Thoracic aorta (tissue), 2 donors: ENCODE measurements around the gene PDZRN3. TPM values are rescaled to one million over a fixed set of nuclear protein-coding genes. Genes with fewer than 3 reads are reported as not detected.

Experiments
- ATAC-seq: fragments of 150-250 bp; one replicate; pipeline ENCODE4 v1.8.0; 2017; ENCODE audit warnings: low read depth; ENCODE audit not compliant: insufficient number of reproducible peaks, low FRiP score
- DNase-seq: peaks from one replicate; pipeline ENCODE4 v3.0.0-alpha.2; 2020; ENCODE audit warnings: low spot score
- H3K27ac ChIP-seq, 2 donors: fragments of 200-600 bp; sonication (generic); 1 replicate in 1 of 2; 2 replicates in 1 of 2; pipeline ENCODE4 v1.5.1; 2016; ENCODE audit warnings: mild to moderate bottlenecking in 2 of 2, moderate library complexity in 2 of 2
- H3K27me3 ChIP-seq: fragments of 200-600 bp; sonication (generic); replicated peaks from 2 replicates; pipeline ENCODE4 v1.6.0; 2016; ENCODE audit warnings: mild to moderate bottlenecking; ENCODE audit not compliant: insufficient read depth
- H3K36me3 ChIP-seq: fragments of 200-600 bp; sonication (generic); one replicate; pipeline ENCODE4 v1.5.1; 2016
- H3K4me1 ChIP-seq, 2 donors: fragments of 200-600 bp; sonication (generic); 1 replicate in 1 of 2; 2 replicates in 1 of 2; pipeline versions ENCODE4 v1.5.1 to v1.6.0; 2016; ENCODE audit warnings: low read depth in 2 of 2, mild to moderate bottlenecking in 1 of 2; ENCODE audit not compliant: control insufficient read depth in 1 of 2
- H3K4me3 ChIP-seq: fragments of 200-600 bp; sonication (generic); 2 replicates; pipeline ENCODE4 v1.5.1; 2016; ENCODE audit warnings: mild to moderate bottlenecking
- H3K9me3 ChIP-seq: fragments of 200-600 bp; sonication (generic); 2 replicates; pipeline ENCODE4 v1.5.1; 2016
- total RNA-seq, 2 donors: library from RNA; depleted of rRNA; stranded (reverse); fragments of >200 nt; gene quantifications; one replicate each; pipeline versions ENCODE4 v1.1.0 to v1.2.3, GENCODE V29; 2016
- TF ChIP-seq, protein P1 (sequence below): fragments of 200-600 bp; sonication (generic); IDR thresholded peaks from one replicate; pipeline ENCODE4 v1.5.1; 2019; ENCODE audit warnings: antibody characterized with exemption

PDZRN3 gene
- total RNA-seq, 2 donors from 2014 or later = 140 to 166 TPM

DNA sequence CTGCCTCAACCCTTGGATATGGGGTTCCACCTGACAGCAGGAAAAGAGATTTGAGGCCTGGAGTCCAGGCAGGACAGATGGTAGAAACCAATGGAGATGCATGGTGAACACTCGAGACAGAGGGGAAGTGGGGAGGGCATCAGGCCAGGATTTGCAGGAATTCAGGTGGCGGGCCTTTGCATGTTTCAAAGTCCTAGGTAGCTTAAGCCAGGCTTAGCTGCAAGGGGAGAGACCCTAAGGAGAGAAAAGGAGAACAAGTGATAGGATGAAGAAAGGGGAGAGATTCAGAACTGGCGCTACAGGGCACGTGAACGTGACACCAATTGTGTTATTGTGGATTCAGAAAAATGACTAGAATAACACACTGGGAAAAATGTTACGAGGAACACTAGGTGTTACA, 182.6 kb downstream of the PDZRN3 start:
- no peaks in the 10 kb centered on the region for H3K27me3 ChIP-seq
- H3K27ac ChIP-seq = no peak overlapping the region
- H3K4me3 ChIP-seq = no peak overlapping the region
- H3K4me1 ChIP-seq = peaks cover 0 to 50% of the 10 kb centered on the region in 2 donors
- H3K9me3 ChIP-seq = no peaks in the 10 kb centered on the region
- DNase-seq (no peak), ATAC-seq (no peak)
- peaks cover 6% of the 10 kb centered on the region for H3K36me3 ChIP-seq
- TF ChIP-seq, protein P1, sequence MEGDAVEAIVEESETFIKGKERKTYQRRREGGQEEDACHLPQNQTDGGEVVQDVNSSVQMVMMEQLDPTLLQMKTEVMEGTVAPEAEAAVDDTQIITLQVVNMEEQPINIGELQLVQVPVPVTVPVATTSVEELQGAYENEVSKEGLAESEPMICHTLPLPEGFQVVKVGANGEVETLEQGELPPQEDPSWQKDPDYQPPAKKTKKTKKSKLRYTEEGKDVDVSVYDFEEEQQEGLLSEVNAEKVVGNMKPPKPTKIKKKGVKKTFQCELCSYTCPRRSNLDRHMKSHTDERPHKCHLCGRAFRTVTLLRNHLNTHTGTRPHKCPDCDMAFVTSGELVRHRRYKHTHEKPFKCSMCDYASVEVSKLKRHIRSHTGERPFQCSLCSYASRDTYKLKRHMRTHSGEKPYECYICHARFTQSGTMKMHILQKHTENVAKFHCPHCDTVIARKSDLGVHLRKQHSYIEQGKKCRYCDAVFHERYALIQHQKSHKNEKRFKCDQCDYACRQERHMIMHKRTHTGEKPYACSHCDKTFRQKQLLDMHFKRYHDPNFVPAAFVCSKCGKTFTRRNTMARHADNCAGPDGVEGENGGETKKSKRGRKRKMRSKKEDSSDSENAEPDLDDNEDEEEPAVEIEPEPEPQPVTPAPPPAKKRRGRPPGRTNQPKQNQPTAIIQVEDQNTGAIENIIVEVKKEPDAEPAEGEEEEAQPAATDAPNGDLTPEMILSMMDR = no peak

DNA sequence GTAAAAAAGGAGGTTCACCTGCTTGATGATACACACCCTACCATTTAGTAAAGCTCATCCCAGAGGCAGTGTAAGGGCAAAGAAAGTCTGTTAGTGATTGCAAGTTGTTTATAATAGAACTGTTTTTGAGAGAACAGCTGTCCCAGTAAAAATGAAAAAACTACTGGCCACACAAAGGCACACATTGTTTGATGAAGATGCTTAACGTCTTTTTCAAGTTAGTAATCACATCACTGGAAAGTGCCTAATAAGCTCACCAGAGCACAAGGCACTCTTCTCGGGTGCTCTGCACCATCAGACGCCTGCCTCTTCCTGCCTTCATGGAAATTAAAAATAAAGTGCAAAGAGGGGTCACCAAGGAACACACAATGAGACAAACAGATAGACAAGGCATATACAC, 186.9 kb downstream of the PDZRN3 start:
- TF ChIP-seq, protein P1 = no peak
- Histone ChIP-seq H3K9me3 (no peaks in the 10 kb centered on the region), H3K27me3 (no peaks in the 10 kb centered on the region), H3K4me1 (peaks cover 0 to 37% of the 10 kb centered on the region in 2 donors), H3K4me3 (no peak overlapping the region), H3K27ac (no peak overlapping the region), H3K36me3 (peaks cover 3% of the 10 kb centered on the region)
- DNase-seq (no peak), ATAC-seq (no peak)

DNA sequence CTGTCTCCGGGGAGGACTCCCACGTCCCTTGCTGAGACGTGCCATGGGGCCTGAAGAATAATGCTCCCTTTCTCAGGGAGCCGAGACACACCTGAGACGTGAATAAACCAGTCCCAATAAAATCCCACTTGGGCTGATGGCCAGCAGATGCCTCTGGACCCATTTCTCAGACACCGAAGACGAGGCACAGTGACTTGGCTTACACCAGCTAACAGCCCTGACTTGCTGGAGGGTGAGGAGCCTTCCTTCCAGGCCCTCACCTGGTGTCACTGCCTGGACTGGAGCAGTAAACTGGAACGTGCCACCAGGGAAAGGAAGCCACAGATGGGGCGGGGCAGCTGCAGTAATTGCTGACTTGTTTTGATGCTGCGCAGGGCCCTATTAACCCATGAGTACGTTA, 189.7 kb downstream of the PDZRN3 start:
- no peak for ATAC-seq
- Histone ChIP-seq H3K4me1 (peaks cover 0 to 44% of the 10 kb centered on the region in 2 donors), H3K27me3 (no peaks in the 10 kb centered on the region), H3K36me3 (no peaks in the 10 kb centered on the region), H3K9me3 (no peaks in the 10 kb centered on the region), H3K27ac (no peak overlapping the region), H3K4me3 (no peak overlapping the region)
- DNase-seq = no peak
- TF ChIP-seq, protein P1 = no peak

DNA sequence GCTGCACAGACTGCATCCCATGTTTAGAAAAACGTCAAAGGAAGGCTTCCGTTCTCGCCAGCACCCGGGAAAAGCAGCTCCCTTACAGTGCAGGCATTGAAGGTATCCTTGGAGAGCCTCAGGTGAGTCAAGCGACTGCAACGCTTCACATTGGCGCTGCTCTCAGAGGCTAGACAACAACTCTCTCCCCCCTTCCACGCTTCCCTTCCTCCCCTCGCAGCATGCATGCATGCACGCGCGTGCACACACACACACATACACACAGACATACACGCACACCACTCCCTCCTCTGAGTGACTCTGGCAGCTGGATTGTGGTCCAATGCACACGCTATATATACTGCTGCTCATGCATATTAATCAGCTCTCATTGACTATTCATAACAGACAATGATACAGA, 191.1 kb downstream of the PDZRN3 start:
- Histone ChIP-seq H3K9me3 (no peaks in the 10 kb centered on the region), H3K27me3 (no peaks in the 10 kb centered on the region), H3K4me1 (peaks cover 0 to 39% of the 10 kb centered on the region in 2 donors), H3K27ac (no peak overlapping the region), H3K36me3 (no peaks in the 10 kb centered on the region), H3K4me3 (no peak overlapping the region)
- ATAC-seq (no peak), DNase-seq (no peak)
- TF ChIP-seq, protein P1 = no peak

DNA sequence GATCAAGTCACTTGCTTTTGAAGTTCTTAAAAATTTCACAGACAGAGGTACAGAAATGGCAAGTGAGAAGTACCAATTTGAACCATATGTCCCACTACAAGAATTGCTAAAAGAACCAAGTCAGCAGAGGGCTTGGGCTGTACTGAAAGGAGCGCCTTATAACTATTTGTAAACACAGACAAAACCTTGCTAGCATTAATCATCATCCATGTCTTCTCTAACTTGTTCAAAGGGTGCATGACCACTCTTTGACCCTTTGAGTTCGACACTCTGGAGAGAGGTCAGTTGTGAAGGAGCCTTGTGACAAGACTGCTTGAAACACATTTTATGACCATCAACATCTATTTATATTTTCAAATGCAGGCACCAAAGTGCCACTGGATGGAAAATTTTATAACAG, 191.7 kb downstream of the PDZRN3 start:
- ATAC-seq (no peak), DNase-seq (no peak)
- Histone ChIP-seq H3K4me1 (peaks cover 0 to 33% of the 10 kb centered on the region in 2 donors), H3K27me3 (no peaks in the 10 kb centered on the region), H3K36me3 (no peaks in the 10 kb centered on the region), H3K27ac (no peak overlapping the region), H3K9me3 (no peaks in the 10 kb centered on the region), H3K4me3 (no peak overlapping the region)
- TF ChIP-seq, protein P1 = no peak
